Peyer's patch (tissue), 4 donors: ENCODE measurements around the gene CHST12.

ENCODE experiments used
- CTCF ChIP-seq, 6 experiments: fragments of 450-650 bp in 4 of 6; fragments of 200-600 bp in 2 of 6; sonication (generic) in 1 of 6; IDR thresholded peaks; one replicate each; pipeline ENCODE4 v1.5.1; 2017 to 2019; ENCODE audit warnings: antibody characterized with exemption in 6 of 6, mild to moderate bottlenecking in 3 of 6, moderate library complexity in 1 of 6
- POLR2A ChIP-seq, 2 donors: fragments of 450-650 bp; IDR thresholded peaks; one replicate each; pipeline ENCODE4 v1.5.1; 2017; ENCODE audit warnings: antibody characterized with exemption in 2 of 2, mild to moderate bottlenecking in 2 of 2, moderate library complexity in 2 of 2

GRCh38 chr7:2409745-2410414 lies 6.5 kb downstream of the CHST12 start:
- no peak for TF ChIP-seq CTCF (IDR thresholded peaks at IDR 0.05)
- no peak for TF ChIP-seq POLR2A (IDR thresholded peaks at IDR 0.05)
